22Rv1 (cell line): ENCODE results near the gene DDX5.

Experiments
- CTCF ChIP-seq: fragments of 450-650 bp; IDR thresholded peaks from 2 replicates; pipeline ENCODE4 v1.5.1; 2017; ENCODE audit warnings: mild to moderate bottlenecking
- ZFX ChIP-seq: fragments of 450-650 bp; IDR thresholded peaks from 2 replicates; pipeline ENCODE4 v1.6.1; 2017; ENCODE audit warnings: antibody characterized with exemption, borderline replicate concordance

DNA sequence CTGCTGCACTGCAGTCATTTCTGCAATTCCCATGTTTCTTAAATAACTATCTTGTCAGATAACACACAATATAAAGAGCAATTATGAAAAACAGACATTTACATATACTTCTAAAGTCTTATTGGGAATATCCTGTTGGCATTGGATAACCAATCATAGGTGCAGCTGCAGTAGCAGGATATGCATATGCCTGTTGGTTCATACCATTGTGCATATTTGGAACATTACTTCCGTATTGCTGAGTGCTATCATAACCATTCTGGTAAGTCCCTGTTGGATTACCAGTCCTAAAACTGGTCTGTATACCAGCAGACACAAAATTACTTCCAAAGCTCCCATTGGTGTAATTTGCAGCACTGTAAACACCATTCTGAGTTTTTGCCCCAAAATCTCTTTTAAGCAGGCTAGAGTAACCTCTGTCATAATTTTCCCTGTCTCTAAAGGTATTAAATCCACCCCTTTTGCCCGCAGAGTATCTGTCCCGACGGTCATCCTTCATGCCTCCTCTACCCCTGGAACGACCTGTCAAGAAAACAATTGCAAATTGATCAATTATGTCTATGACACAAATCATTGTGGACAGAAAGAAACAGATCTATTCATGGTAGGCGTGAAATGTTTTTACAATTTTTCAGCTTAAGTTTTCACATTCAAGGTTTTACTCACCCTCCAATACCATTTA, 6.1 kb downstream of the DDX5 start:
- TF ChIP-seq CTCF = no peak
- no peak for TF ChIP-seq ZFX
